Nephron (organoid): ENCODE data around the gene VPREB1.

ENCODE experiments used
- H3K27ac Mint-ChIP-seq, 3 experiments: 2 replicates each; pipeline ENCODE4 v1.8.0; 2020; ENCODE audit warnings: mixed read lengths in 3 of 3, mild to moderate bottlenecking in 2 of 3, moderate library complexity in 1 of 3
- H3K27me3 Mint-ChIP-seq: 2 replicates; pipeline ENCODE4 v1.8.0; 2021; ENCODE audit warnings: low read depth, mild to moderate bottlenecking, moderate library complexity, mixed read lengths
- H3K36me3 Mint-ChIP-seq: 2 replicates; pipeline ENCODE4 v1.8.0; 2020; ENCODE audit warnings: low read depth, mixed read lengths
- H3K4me1 Mint-ChIP-seq: 2 replicates; pipeline ENCODE4 v1.8.0; 2020; ENCODE audit warnings: mixed read lengths
- H3K4me3 Mint-ChIP-seq, 3 experiments: 2 replicates each; pipeline ENCODE4 v1.8.0; 2020; ENCODE audit warnings: mild to moderate bottlenecking in 3 of 3, mixed read lengths in 3 of 3, moderate library complexity in 2 of 3
- H3K9me3 Mint-ChIP-seq: 2 replicates; pipeline ENCODE4 v1.8.0; 2020; ENCODE audit warnings: mixed read lengths
- TF ChIP-seq, protein P1 (sequence below), 3 experiments: fragments of 200-600 bp; sonication (generic); IDR thresholded peaks; one replicate each; pipeline ENCODE4 v1.5.0; 2021; ENCODE audit warnings: antibody characterized with exemption in 3 of 3; ENCODE audit not compliant: unreplicated experiment in 3 of 3

VPREB1 gene

DNA sequence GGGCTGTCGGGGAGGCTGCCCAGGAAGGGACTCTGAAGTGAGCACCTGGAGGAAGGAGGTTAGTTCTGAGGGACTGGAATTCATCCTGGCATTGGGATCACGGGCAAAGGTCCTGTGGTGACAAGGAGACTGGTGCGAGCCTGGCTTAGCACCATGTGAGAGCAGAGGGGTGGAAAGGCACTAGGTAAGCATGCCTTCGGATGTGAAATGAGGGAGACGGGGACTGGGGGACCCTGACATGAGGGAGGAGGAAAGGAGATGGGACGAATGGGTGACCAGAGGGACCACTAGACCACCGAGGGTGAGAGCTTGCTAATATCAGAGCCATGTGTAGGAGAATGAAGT, 3.1 kb upstream of the VPREB1 start:
- Mint-ChIP-seq H3K36me3 (no peaks in the 10 kb centered on the region), H3K4me1 (peaks cover 6% of the 10 kb centered on the region), H3K27ac (no peak overlapping the region), H3K9me3 (peaks cover 2% of the 10 kb centered on the region), H3K4me3 (no peak overlapping the region), H3K27me3 (peaks cover 80% of the 10 kb centered on the region)
- TF ChIP-seq, protein P1, sequence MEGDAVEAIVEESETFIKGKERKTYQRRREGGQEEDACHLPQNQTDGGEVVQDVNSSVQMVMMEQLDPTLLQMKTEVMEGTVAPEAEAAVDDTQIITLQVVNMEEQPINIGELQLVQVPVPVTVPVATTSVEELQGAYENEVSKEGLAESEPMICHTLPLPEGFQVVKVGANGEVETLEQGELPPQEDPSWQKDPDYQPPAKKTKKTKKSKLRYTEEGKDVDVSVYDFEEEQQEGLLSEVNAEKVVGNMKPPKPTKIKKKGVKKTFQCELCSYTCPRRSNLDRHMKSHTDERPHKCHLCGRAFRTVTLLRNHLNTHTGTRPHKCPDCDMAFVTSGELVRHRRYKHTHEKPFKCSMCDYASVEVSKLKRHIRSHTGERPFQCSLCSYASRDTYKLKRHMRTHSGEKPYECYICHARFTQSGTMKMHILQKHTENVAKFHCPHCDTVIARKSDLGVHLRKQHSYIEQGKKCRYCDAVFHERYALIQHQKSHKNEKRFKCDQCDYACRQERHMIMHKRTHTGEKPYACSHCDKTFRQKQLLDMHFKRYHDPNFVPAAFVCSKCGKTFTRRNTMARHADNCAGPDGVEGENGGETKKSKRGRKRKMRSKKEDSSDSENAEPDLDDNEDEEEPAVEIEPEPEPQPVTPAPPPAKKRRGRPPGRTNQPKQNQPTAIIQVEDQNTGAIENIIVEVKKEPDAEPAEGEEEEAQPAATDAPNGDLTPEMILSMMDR (IDR thresholded peaks at IDR 0.05; ENCODE audit: unreplicated experiment in 3 of 3): no peak

DNA sequence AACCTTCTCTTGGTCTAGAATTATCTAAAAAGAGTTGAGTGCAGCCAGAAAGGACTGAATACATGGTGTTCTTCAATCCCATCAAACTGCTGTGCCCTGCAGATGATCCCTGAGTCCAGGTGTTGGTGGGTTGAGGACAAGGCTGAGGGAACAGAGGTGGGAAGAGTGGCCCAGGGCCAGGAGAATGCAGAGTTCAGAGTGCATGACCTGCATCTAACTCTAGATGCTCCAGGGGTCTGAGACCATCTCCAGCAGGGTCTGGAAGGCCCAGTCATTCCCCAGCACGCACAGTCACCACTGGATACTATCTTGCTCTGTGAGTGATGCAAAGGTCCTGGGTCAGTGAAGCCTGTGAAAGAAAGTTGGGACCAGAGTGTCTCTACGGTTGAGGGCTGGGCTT, 2.1 kb upstream of the VPREB1 start:
- H3K36me3 Mint-ChIP-seq: no peaks in the 10 kb centered on the region
- H3K27ac Mint-ChIP-seq: no peak overlapping the region
- H3K9me3 Mint-ChIP-seq: peaks cover 2% of the 10 kb centered on the region
- TF ChIP-seq, protein P1 (IDR thresholded peaks at IDR 0.05; ENCODE audit: unreplicated experiment in 3 of 3): no peak
- peaks cover 80% of the 10 kb centered on the region for H3K27me3 Mint-ChIP-seq
- peaks cover 6% of the 10 kb centered on the region for H3K4me1 Mint-ChIP-seq
- no peak overlapping the region for H3K4me3 Mint-ChIP-seq

DNA sequence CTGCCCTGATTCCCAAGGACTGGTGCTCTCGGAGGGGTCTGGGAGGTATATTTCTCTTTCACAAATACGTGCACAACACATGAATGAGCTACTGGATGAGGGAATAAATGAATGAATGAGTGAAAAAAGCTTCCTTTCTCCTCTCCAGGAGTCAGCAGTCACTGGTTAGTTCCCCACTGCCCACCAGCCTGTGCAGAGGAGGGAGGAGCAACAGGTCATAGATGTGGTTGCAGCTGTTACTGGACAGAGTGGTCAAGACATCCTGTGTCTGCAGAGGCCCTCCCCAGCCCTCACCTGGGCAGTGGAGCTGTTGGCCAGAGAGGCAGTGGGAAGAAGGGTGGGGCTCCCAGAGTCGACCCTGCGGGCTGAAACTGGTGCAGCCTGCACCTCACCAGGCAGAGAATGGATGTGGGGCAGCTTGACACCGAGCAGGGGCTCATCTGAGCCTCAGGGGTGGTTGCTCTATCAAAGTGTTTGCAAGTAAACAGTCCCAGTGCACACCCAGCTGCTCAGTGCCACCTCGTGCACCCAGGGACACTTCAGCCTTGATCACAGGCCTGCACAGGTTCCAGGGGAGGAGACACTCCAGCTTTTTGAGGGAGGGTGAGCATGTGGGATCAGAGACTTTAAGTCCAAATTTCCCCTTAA, 1.4 kb upstream of the VPREB1 start:
- TF ChIP-seq, protein P1 (IDR thresholded peaks at IDR 0.05; ENCODE audit: unreplicated experiment in 3 of 3): no peak
- no peak overlapping the region for H3K4me3 Mint-ChIP-seq
- no peaks in the 10 kb centered on the region for H3K36me3 Mint-ChIP-seq
- H3K27ac Mint-ChIP-seq: no peak overlapping the region
- H3K27me3 Mint-ChIP-seq: peaks cover 77% of the 10 kb centered on the region
- peaks cover 6% of the 10 kb centered on the region for H3K4me1 Mint-ChIP-seq
- H3K9me3 Mint-ChIP-seq: no peaks in the 10 kb centered on the region

DNA sequence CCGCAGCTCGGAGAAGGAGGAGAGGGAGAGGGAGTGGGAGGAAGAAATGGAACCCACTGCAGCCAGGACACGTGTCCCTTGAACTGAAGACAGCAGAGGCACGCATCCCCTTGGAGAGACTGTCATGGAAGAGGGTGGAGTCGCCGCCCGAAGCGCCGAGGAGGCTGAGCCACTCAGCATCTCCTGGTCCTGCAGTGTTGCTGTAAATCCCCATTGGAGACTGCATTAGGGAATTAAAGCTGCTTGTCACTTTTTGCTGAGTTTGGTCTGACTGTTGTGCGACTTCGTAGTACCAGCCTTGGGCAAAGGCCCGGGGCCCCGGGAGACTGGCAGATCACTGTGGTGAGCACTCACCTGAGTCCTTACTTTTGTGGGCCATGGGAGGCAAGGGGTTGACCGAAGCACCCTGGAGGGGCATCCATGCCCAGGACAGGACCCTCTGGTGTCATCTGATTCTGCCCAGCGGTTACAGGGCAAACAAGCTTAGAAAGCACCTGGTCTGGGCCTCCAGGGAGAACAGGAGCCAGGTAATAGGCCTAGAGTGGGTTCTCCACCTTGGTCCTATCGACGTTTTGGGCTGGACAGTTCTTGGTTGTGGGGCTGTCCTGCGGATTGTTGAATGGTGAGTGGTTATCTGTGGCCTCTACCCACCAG, 797 bp downstream of the VPREB1 start:
- Mint-ChIP-seq H3K4me1 (peaks cover 6% of the 10 kb centered on the region), H3K27ac (no peak overlapping the region)
- TF ChIP-seq, protein P1 (IDR thresholded peaks at IDR 0.05; ENCODE audit: unreplicated experiment in 3 of 3): no peak

DNA sequence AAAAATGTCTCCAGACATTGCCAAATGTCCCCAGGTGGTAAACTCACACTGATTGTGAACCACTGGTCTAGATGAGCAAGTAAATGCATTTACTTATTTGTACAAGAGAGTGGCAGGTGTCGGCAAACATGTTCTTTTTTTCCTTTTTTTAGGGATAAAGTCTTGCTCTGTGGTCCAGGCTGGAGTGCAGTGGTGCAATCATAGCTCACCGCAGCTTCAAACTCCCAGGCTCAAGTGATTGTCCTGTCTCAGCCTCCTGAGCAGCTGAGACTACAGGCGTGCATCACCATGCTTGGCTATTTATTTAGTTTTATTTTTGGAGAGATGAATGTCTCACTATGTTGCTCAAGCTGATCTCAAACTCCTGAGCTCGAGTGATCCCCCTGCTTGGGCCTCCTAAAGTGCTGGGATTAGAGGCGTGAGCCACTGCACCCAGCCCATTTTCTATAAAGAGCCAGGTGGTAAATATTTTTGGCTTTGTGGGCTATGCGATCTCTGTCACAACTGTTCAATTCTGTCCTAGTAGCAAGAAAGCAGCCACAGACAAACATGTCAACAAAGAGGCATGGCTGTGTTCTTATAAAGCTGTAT, 1.4 kb downstream of the VPREB1 start:
- Mint-ChIP-seq H3K4me3 (peak overlapping the region in 1 of 3 experiments; percentile 36), H3K9me3 (no peaks in the 10 kb centered on the region), H3K36me3 (no peaks in the 10 kb centered on the region), H3K4me1 (peaks cover 6% of the 10 kb centered on the region), H3K27me3 (peaks cover 70% of the 10 kb centered on the region), H3K27ac (no peak overlapping the region)
- TF ChIP-seq, protein P1 (IDR thresholded peaks at IDR 0.05; ENCODE audit: unreplicated experiment in 3 of 3): no peak

More for the DNA sequence above, 797 bp downstream of the VPREB1 start:
- Mint-ChIP-seq H3K9me3 (no peaks in the 10 kb centered on the region), H3K4me3 (no peak overlapping the region), H3K36me3 (no peaks in the 10 kb centered on the region), H3K27me3 (peaks cover 71% of the 10 kb centered on the region)
